ENCODE measurements around the gene TNIK.

Gene TNIK

GRCh38 chr3:171420667-171421066 is 39.5 kb downstream of the TNIK start:
- no peak for TF ChIP-seq CTCF (conservative IDR thresholded peaks at IDR 0.05; ENCODE audit: control insufficient read depth, insufficient read depth, low read depth, low read length)
- no peak overlapping the region for H3K4me3 ChIP-seq (ENCODE audit: control insufficient read depth, low read depth, low read length)
- DNase-seq (ENCODE audit: low read depth), result no peak

GRCh38 chr3:171419457-171419856 is 40.7 kb downstream of the TNIK start:
- TF ChIP-seq CTCF (conservative IDR thresholded peaks at IDR 0.05; ENCODE audit: control insufficient read depth, insufficient read depth, low read depth, low read length), result no peak
- DNase-seq (ENCODE audit: low read depth), result no peak
- no peak overlapping the region for H3K4me3 ChIP-seq (ENCODE audit: control insufficient read depth, low read depth, low read length)

GRCh38 chr3:171417813-171418212 is 42.4 kb downstream of the TNIK start:
- no peak for TF ChIP-seq CTCF (conservative IDR thresholded peaks at IDR 0.05; ENCODE audit: control insufficient read depth, insufficient read depth, low read depth, low read length)
- H3K4me3 ChIP-seq (ENCODE audit: control insufficient read depth, low read depth, low read length), result no peak overlapping the region
- DNase-seq (ENCODE audit: low read depth), result peak; percentile 71

- no peak overlapping the region for H3K4me3 ChIP-seq (ENCODE audit: control insufficient read depth, low read depth, low read length)
- no peak for TF ChIP-seq CTCF (conservative IDR thresholded peaks at IDR 0.05; ENCODE audit: control insufficient read depth, insufficient read depth, low read depth, low read length)
- no peak for DNase-seq (ENCODE audit: low read depth)
These were observed 43.1 kb downstream of the TNIK start for GRCh38 chr3:171417137-171417536.

GRCh38 chr3:171416666-171417065 is 43.5 kb downstream of the TNIK start:
- DNase-seq (ENCODE audit: low read depth), result no peak
- no peak for TF ChIP-seq CTCF (conservative IDR thresholded peaks at IDR 0.05; ENCODE audit: control insufficient read depth, insufficient read depth, low read depth, low read length)
- no peak overlapping the region for H3K4me3 ChIP-seq (ENCODE audit: control insufficient read depth, low read depth, low read length)

GRCh38 chr3:171416061-171416460 is 44.1 kb downstream of the TNIK start:
- TF ChIP-seq CTCF (conservative IDR thresholded peaks at IDR 0.05; ENCODE audit: control insufficient read depth, insufficient read depth, low read depth, low read length), result no peak
- H3K4me3 ChIP-seq (ENCODE audit: control insufficient read depth, low read depth, low read length), result no peak overlapping the region
- DNase-seq (ENCODE audit: low read depth), result no peak

GRCh38 chr3:171415070-171415469 is 45.1 kb downstream of the TNIK start:
- peak; percentile 41 for DNase-seq (ENCODE audit: low read depth)

More at GRCh38 chr3:171415070-171415469, 45.1 kb downstream of the TNIK start:
- H3K4me3 ChIP-seq (ENCODE audit: control insufficient read depth, low read depth, low read length), result no peak overlapping the region
- no peak for TF ChIP-seq CTCF (conservative IDR thresholded peaks at IDR 0.05; ENCODE audit: control insufficient read depth, insufficient read depth, low read depth, low read length)

Data from fibroblast of mammary gland (primary cell).